GM06990 (cell line): ENCODE data around the gene GLG1.

ENCODE experiments used
- DNase-seq: peaks from one replicate; pipeline ENCODE4 v3.0.0-alpha.2; 2011; ENCODE audit not compliant: insufficient read length; ENCODE audit errors: extremely low read depth
- H3K27me3 ChIP-seq: replicated peaks from 2 replicates; pipeline ENCODE4 v1.6.0; 2011; ENCODE audit warnings: low read length; ENCODE audit not compliant: control insufficient read depth, insufficient read depth
- H3K36me3 ChIP-seq: 2 replicates; pipeline ENCODE4 v1.5.1; 2011; ENCODE audit warnings: low read length; ENCODE audit not compliant: control insufficient read depth, insufficient read depth
- H3K4me3 ChIP-seq: replicated peaks from 2 replicates; pipeline ENCODE4 v1.5.1; 2011; ENCODE audit warnings: low read depth, mild to moderate bottlenecking, control low read depth, low read length
- TF ChIP-seq, protein P1 (sequence below): IDR thresholded peaks from 2 replicates; pipeline ENCODE4 v1.5.1; 2011; ENCODE audit warnings: low read length, control low read depth, mild to moderate bottlenecking, inconsistent platforms; ENCODE audit not compliant: insufficient read depth, poor library complexity, severe bottlenecking

GLG1 gene

DNA sequence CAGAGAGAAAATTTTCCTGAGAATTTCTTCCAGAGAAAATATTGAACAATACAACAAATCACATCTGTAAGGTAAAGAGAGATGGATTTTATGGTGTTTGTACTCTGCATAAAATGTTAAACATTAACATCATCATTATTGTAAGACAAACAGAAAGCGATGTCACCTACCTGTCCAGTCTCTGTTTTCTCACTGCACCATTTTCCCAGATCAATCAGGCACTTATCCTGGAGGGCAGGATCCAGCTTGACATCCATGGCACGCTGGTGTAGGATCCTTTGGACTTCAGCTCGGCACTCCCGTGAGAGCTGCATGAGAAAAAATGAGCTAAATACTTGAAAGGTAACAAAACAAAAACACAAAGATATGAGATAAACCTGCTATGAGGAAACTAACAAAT is 129.7 kb downstream of the GLG1 start:
- Histone ChIP-seq H3K27me3 (no peaks in the 10 kb centered on the region), H3K4me3 (no peak overlapping the region), H3K36me3 (peaks cover 6% of the 10 kb centered on the region)
- TF ChIP-seq, protein P1, sequence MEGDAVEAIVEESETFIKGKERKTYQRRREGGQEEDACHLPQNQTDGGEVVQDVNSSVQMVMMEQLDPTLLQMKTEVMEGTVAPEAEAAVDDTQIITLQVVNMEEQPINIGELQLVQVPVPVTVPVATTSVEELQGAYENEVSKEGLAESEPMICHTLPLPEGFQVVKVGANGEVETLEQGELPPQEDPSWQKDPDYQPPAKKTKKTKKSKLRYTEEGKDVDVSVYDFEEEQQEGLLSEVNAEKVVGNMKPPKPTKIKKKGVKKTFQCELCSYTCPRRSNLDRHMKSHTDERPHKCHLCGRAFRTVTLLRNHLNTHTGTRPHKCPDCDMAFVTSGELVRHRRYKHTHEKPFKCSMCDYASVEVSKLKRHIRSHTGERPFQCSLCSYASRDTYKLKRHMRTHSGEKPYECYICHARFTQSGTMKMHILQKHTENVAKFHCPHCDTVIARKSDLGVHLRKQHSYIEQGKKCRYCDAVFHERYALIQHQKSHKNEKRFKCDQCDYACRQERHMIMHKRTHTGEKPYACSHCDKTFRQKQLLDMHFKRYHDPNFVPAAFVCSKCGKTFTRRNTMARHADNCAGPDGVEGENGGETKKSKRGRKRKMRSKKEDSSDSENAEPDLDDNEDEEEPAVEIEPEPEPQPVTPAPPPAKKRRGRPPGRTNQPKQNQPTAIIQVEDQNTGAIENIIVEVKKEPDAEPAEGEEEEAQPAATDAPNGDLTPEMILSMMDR = no peak
- no peak for DNase-seq

DNA sequence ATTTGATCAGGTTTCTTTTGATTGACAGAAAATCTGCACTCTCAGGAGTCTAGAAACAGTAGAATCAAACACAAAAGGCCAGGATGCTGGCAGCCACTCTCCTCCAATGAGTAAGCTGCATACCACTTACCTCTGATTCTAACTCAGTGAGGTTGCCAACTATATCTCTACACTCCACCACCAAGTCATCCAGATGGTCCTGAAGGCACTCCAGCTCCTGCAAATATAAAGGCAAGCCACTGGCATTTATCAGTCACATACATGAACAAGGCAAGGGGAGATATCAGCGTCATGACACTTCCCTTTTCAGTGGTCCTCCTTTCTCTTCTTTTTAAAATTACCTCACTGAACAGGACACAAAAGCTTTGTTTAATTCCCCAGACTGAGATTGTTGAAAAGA is 132.5 kb downstream of the GLG1 start:
- no peak for DNase-seq
- Histone ChIP-seq H3K27me3 (no peaks in the 10 kb centered on the region), H3K4me3 (no peak overlapping the region), H3K36me3 (peaks cover 15% of the 10 kb centered on the region)
- TF ChIP-seq, protein P1 = no peak

DNA sequence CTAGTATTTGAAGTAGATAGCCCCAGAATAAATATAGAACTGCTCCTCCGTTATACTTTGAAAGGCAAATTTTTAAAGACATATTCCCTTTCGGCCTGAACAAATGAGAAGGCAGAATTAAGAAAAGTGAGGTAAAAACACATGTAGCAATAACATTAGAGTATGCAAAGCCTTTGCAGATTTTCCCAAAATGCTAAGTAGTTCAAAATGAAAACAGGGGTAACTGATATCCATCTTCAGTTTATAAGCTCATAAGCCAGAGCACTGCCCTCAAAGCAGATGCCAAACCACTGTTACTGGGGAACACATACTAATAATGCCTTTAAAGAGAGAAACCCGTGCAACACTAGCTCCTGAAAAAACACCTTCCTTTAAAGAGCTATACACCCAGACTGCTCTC is 134.4 kb downstream of the GLG1 start:
- H3K36me3 ChIP-seq = peaks cover 24% of the 10 kb centered on the region
- H3K27me3 ChIP-seq = no peaks in the 10 kb centered on the region
- no peak overlapping the region for H3K4me3 ChIP-seq
- no peak for DNase-seq
- TF ChIP-seq, protein P1 = no peak

DNA sequence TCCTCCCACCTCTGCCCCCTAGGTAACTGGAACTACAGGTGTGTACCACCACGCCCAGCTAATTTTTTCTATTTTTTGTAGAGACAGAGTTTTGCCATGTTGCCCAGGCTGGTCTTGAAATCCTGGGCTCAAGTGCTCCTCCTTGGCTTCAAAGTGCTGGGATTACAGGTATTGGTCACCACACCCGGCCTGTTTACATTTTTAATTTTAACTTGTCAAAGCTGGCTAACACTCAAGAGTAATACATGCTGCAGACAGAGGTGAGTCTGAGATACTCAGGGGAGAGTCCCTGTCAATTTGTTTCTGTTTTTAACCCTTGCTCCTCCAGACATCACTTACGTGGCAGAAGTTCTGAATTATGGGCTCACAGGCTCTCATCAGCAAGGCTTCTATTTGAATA is 134.9 kb downstream of the GLG1 start:
- H3K27me3 ChIP-seq = no peaks in the 10 kb centered on the region
- DNase-seq = no peak
- H3K4me3 ChIP-seq = no peak overlapping the region
- peaks cover 24% of the 10 kb centered on the region for H3K36me3 ChIP-seq
- TF ChIP-seq, protein P1 = no peak

DNA sequence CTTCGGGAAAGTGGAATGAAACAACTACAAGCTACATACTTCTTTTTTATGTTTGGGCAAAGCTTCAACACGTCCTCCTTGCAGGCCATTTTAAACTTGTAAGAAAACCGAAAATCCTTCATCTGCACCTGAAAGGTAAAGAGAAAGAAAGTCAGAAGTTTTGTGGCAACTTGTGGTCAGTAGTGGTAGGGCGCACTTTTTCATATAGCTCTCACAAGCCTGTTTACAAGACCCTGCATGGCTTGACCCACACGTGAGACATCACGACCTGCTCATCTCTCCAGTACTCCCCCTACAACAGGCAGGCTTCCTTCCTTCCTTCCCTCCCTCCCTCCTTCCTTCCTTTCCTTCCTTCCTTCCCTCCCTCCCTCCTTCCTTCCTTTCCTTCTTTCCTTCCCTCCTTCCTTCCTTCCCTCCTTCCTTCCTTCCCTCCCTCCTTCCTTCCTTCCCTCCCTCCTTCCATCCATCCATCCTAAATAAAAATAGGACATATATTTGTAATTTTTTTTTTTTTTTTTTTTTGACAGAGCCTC is 136.9 kb downstream of the GLG1 start:
- TF ChIP-seq, protein P1 = no peak
- DNase-seq = no peak

More for the DNA sequence above, 136.9 kb downstream of the GLG1 start:
- Histone ChIP-seq H3K4me3 (no peak overlapping the region), H3K36me3 (peaks cover 31% of the 10 kb centered on the region), H3K27me3 (no peaks in the 10 kb centered on the region)
